ENCODE data around the gene SGPP1.

Gene SGPP1

DNA sequence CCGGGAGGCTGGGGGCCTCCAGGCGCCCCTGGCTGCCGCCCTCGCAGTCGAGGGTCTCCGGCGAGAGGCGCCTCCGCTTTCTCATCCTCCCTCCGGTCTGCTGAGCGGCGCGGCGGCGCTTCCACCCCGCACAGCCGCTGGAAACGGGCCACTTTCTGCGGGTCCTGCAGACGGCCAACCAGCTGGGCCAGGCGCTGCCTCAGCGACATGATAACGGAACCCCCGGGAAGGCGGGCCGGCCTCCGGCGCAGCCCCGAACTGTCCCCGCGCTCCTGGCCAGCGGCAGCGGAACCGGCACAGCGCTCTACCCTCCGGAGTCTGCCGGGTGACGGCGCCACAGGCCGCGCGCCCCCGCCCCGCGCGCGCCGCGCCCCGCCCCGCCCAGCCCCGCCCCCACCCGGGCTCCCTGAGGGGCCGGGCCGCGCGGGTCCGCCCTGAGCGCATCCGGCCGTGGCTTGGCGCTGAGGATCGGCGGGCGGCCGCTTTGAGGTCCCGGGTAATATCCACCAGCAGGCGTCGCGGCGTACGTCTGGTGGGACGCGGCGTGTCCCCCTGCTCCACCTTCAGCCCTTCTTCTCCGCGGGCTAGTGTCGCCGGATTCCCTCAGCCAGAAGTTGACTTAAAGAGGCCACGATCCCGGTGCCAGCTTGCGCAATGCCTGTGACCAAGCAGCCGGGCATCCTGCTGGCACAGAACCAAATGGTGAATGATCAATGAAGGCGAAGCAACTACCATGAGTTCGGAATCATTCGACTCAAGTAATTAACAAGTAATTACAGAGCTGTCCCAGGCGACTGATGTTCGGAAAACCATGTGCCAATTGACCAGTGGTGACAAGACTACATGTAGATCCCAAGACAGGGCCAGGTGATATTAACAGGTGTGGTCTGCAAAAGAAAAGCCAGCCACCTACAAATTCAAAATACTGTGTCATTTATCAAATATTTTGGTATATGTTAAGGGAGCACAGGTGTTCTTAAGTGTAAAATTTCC lies at the start of gene SGPP1 (continued):
- no peak for TF ChIP-seq KLF7 (tag by site-specific recombination; IDR thresholded peaks at IDR 0.05; ENCODE audit: borderline replicate concordance)
- TF ChIP-seq, protein P1, sequence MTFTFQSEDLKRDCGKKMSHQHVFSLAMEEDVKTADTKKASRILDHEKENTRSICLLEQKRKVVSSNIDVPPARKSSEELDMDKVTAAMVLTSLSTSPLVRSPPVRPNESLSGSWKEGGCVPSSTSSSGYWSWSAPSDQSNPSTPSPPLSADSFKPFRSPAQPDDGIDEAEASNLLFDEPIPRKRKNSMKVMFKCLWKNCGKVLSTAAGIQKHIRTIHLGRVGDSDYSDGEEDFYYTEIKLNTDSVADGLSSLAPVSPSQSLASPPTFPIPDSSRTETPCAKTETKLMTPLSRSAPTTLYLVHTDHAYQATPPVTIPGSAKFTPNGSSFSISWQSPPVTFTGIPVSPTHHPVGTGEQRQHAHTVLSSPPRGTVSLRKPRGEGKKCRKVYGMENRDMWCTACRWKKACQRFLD (tag by site-specific recombination; IDR thresholded peaks at IDR 0.05), result no peak
- TF ChIP-seq, protein P2, sequence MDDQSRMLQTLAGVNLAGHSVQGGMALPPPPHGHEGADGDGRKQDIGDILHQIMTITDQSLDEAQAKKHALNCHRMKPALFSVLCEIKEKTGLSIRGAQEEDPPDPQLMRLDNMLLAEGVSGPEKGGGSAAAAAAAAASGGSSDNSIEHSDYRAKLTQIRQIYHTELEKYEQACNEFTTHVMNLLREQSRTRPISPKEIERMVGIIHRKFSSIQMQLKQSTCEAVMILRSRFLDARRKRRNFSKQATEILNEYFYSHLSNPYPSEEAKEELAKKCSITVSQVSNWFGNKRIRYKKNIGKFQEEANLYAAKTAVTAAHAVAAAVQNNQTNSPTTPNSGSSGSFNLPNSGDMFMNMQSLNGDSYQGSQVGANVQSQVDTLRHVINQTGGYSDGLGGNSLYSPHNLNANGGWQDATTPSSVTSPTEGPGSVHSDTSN (CRISPR knock-in tag; IDR thresholded peaks at IDR 0.05), result peak; percentile 22; the same call in 1 of the 2 replicates
- TF ChIP-seq ZBTB7A (tag by site-specific recombination; IDR thresholded peaks at IDR 0.05; ENCODE audit: low read depth), result no peak
- TF ChIP-seq, protein P3, sequence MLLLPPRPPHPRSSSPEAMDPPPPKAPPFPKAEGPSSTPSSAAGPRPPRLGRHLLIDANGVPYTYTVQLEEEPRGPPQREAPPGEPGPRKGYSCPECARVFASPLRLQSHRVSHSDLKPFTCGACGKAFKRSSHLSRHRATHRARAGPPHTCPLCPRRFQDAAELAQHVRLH (tag by site-specific recombination; IDR thresholded peaks at IDR 0.05), result no peak
- TF ChIP-seq ZNF394 (tag by site-specific recombination; IDR thresholded peaks at IDR 0.05; ENCODE audit: borderline replicate concordance), result no peak
- TF ChIP-seq, protein P4, sequence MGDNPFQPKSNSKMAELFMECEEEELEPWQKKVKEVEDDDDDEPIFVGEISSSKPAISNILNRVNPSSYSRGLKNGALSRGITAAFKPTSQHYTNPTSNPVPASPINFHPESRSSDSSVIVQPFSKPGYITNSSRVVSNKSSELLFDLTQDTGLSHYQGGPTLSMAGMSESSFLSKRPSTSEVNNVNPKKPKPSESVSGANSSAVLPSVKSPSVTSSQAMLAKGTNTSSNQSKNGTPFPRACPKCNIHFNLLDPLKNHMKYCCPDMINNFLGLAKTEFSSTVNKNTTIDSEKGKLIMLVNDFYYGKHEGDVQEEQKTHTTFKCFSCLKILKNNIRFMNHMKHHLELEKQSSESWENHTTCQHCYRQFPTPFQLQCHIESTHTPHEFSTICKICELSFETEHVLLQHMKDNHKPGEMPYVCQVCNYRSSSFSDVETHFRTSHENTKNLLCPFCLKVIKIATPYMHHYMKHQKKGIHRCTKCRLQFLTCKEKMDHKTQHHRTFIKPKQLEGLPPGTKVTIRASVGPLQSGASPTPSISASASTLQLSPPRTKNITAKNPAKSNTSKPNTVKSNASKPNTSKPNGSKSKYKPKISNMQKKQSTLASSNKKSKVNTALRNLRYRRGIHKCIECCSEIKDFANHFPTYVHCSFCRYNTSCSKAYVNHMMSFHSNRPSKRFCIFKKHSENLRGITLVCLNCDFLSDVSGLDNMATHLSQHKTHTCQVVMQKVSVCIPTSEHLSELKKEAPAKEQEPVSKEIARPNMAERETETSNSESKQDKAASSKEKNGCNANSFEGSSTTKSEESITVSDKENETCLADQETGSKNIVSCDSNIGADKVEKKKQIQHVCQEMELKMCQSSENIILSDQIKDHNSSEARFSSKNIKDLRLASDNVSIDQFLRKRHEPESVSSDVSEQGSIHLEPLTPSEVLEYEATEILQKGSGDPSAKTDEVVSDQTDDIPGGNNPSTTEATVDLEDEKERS (tag by site-specific recombination; IDR thresholded peaks at IDR 0.05), result no peak
- no peak for TF ChIP-seq ZNF521 (tag by site-specific recombination; IDR thresholded peaks at IDR 0.05)
- TF ChIP-seq, protein P5, sequence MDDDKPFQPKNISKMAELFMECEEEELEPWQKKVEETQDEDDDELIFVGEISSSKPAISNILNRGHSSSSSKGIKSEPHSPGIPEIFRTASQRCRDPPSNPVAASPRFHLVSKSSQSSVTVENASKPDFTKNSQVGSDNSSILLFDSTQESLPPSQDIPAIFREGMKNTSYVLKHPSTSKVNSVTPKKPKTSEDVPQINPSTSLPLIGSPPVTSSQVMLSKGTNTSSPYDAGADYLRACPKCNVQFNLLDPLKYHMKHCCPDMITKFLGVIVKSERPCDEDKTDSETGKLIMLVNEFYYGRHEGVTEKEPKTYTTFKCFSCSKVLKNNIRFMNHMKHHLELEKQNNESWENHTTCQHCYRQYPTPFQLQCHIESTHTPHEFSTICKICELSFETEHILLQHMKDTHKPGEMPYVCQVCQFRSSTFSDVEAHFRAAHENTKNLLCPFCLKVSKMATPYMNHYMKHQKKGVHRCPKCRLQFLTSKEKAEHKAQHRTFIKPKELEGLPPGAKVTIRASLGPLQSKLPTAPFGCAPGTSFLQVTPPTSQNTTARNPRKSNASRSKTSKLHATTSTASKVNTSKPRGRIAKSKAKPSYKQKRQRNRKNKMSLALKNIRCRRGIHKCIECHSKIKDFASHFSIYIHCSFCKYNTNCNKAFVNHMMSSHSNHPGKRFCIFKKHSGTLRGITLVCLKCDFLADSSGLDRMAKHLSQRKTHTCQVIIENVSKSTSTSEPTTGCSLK (tag by site-specific recombination; IDR thresholded peaks at IDR 0.05), result no peak
- TF ChIP-seq ZBTB1 (tag by site-specific recombination; IDR thresholded peaks at IDR 0.05), result no peak; the same call in 1 of the 2 replicates
- no peak for TF ChIP-seq ZNF114 (tag by site-specific recombination; IDR thresholded peaks at IDR 0.05)
- TF ChIP-seq ZSCAN16 (tag by site-specific recombination; IDR thresholded peaks at IDR 0.05), result no peak
- peak; percentile 29; the same call in 1 of the 2 replicates for TF ChIP-seq ZSCAN30 (tag by site-specific recombination; IDR thresholded peaks at IDR 0.05)
- TF ChIP-seq YY2 (tag by site-specific recombination; IDR thresholded peaks at IDR 0.05), result no peak
- TF ChIP-seq ZNF223 (tag by site-specific recombination; IDR thresholded peaks at IDR 0.05), result no peak
- no peak for TF ChIP-seq YY1 (tag by site-specific recombination; IDR thresholded peaks at IDR 0.05)
- TF ChIP-seq ZNF175 (tag by site-specific recombination; IDR thresholded peaks at IDR 0.05), result no peak
- TF ChIP-seq, protein P6, sequence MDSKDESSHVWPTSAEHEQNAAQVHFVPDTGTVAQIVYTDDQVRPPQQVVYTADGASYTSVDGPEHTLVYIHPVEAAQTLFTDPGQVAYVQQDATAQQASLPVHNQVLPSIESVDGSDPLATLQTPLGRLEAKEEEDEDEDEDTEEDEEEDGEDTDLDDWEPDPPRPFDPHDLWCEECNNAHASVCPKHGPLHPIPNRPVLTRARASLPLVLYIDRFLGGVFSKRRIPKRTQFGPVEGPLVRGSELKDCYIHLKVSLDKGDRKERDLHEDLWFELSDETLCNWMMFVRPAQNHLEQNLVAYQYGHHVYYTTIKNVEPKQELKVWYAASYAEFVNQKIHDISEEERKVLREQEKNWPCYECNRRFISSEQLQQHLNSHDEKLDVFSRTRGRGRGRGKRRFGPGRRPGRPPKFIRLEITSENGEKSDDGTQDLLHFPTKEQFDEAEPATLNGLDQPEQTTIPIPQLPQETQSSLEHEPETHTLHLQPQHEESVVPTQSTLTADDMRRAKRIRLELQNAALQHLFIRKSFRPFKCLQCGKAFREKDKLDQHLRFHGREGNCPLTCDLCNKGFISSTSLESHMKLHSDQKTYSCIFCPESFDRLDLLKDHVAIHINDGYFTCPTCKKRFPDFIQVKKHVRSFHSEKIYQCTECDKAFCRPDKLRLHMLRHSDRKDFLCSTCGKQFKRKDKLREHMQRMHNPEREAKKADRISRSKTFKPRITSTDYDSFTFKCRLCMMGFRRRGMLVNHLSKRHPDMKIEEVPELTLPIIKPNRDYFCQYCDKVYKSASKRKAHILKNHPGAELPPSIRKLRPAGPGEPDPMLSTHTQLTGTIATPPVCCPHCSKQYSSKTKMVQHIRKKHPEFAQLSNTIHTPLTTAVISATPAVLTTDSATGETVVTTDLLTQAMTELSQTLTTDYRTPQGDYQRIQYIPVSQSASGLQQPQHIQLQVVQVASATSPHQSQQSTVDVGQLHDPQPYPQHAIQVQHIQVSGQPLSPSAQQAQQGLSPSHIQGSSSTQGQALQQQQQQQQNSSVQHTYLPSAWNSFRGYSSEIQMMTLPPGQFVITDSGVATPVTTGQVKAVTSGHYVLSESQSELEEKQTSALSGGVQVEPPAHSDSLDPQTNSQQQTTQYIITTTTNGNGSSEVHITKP (tag by site-specific recombination; IDR thresholded peaks at IDR 0.05), result peak; percentile 14; the same call in 1 of the 2 replicates
- no peak for TF ChIP-seq TRIM28 (IDR thresholded peaks at IDR 0.05; ENCODE audit: borderline replicate concordance, low read length)
- TF ChIP-seq ZNF76 (tag by site-specific recombination; IDR thresholded peaks at IDR 0.05; ENCODE audit: borderline replicate concordance, low read depth), result no peak
- TF ChIP-seq SALL2 (tag by site-specific recombination; IDR thresholded peaks at IDR 0.05; ENCODE audit: borderline replicate concordance), result no peak
- no peak for TF ChIP-seq ZNF585B (tag by site-specific recombination; IDR thresholded peaks at IDR 0.05)
- TF ChIP-seq ZFP3 (tag by site-specific recombination; IDR thresholded peaks at IDR 0.05; ENCODE audit: low read depth), result no peak
- no peak; the same call in 1 of the 2 replicates for TF ChIP-seq ZNF239 (tag by site-specific recombination; IDR thresholded peaks at IDR 0.05)
- TF ChIP-seq GLI2 (tag by site-specific recombination; IDR thresholded peaks at IDR 0.05; ENCODE audit: borderline replicate concordance, low read depth), result no peak
- TF ChIP-seq ZBTB48 (tag by site-specific recombination; IDR thresholded peaks at IDR 0.05), result no peak

Data from HEK293 (cell line).